H1 (cell line): ENCODE measurements around the gene ADGRB2. TPM values are rescaled to one million over a fixed set of nuclear protein-coding genes. Genes with fewer than 3 reads are reported as not detected.

Source experiments
- CTCF ChIA-PET: fragments of 300-600 bp; sonication (Branson Sonifier 250); formaldehyde crosslinking; loops from one replicate; lab custom pipeline; 2021; ENCODE audit not compliant: partially characterized antibody; lab: Charles Lee
- POLR2A ChIA-PET: fragments of 300-600 bp; sonication (Branson Sonifier 250); formaldehyde crosslinking; loops from one replicate; lab custom pipeline; 2021; ENCODE audit warnings: inconsistent platforms; ENCODE audit not compliant: partially characterized antibody; lab: Charles Lee
- DNase-seq, 2 experiments: peaks; one replicate each; pipeline versions ENCODE4 v3.0.0 to v3.0.0-alpha.2; 2010 to 2022; ENCODE audit warnings: low spot score in 2 of 2, low read depth in 1 of 2, mixed read lengths in 1 of 2
- FAIRE-seq: peaks from 2 replicates; lab custom pipeline; 2011; peaks lifted over from hg19 to GRCh38; lab: Jason Lieb, UNC
- H2AFZ ChIP-seq: 2 replicates; pipeline ENCODE4 v1.8.1; 2012; ENCODE audit warnings: low read length, inconsistent platforms
- H2AK5ac ChIP-seq: 2 replicates; pipeline ENCODE4 v1.6.1; 2013; ENCODE audit warnings: low read depth, low read length
- H2BK120ac ChIP-seq: replicated peaks from 2 replicates; pipeline ENCODE3; 2013; ENCODE audit warnings: low read depth, low read length, inconsistent platforms
- H2BK12ac ChIP-seq: 2 replicates; pipeline ENCODE4 v1.6.1; 2013; ENCODE audit warnings: low read depth, low read length
- H2BK15ac ChIP-seq: 2 replicates; pipeline ENCODE4 v1.6.1; 2013; ENCODE audit warnings: low read length
- H2BK20ac ChIP-seq: 2 replicates; pipeline ENCODE4 v1.6.1; 2013; ENCODE audit warnings: low read length
- H2BK5ac ChIP-seq: 2 replicates; pipeline ENCODE4 v1.6.1; 2013; ENCODE audit warnings: low read depth, low read length
- H3K14ac ChIP-seq: 2 replicates; pipeline ENCODE4 v1.6.1; 2013; ENCODE audit warnings: inconsistent platforms; ENCODE audit not compliant: insufficient read length
- H3K18ac ChIP-seq: 2 replicates; pipeline ENCODE4 v1.6.1; 2013; ENCODE audit warnings: low read length; ENCODE audit errors: extremely low read depth
- H3K23ac ChIP-seq: 2 replicates; pipeline ENCODE4 v1.6.1; 2013; ENCODE audit warnings: inconsistent platforms; ENCODE audit not compliant: insufficient read length
- H3K23me2 ChIP-seq: 2 replicates; pipeline ENCODE4 v1.6.1; 2013; ENCODE audit warnings: low read depth, low read length
- H3K27ac ChIP-seq: 2 replicates; pipeline ENCODE4 v1.6.1; 2011; ENCODE audit warnings: low read depth, low read length, inconsistent platforms
- H3K27me3 ChIP-seq, 4 experiments: replicated peaks in 1 of 4; 1 replicate in 1 of 4; 2 replicates in 3 of 4; pipeline versions ENCODE4 v1.6.1 to v1.8.1; 2011 to 2013; ENCODE audit warnings: low read length in 3 of 4, mild to moderate bottlenecking in 3 of 4, inconsistent platforms in 2 of 4, mixed read lengths in 2 of 4, moderate library complexity in 1 of 4; ENCODE audit not compliant: control insufficient read depth in 3 of 4, insufficient read depth in 3 of 4; ENCODE audit errors: extremely low read depth in 1 of 4
- H3K36me3 ChIP-seq, 4 experiments: 2 replicates each; pipeline versions ENCODE4 v1.6.1 to v1.8.1; 2011 to 2013; ENCODE audit warnings: mild to moderate bottlenecking in 4 of 4, low read length in 3 of 4, moderate library complexity in 2 of 4, control low read depth in 1 of 4, inconsistent platforms in 1 of 4; ENCODE audit not compliant: insufficient read depth in 4 of 4, control insufficient read depth in 2 of 4
- H3K4ac ChIP-seq: replicated peaks from 2 replicates; pipeline ENCODE3; 2013; ENCODE audit warnings: low read length, low read depth, mixed read lengths, inconsistent platforms; ENCODE audit not compliant: insufficient read length
- H3K4me1 ChIP-seq, 4 experiments: replicated peaks in 1 of 4; 1 replicate in 1 of 4; 2 replicates in 3 of 4; pipeline versions ENCODE4 v1.6.1 to v1.8.1; 2011 to 2013; ENCODE audit warnings: low read length in 3 of 4, inconsistent platforms in 2 of 4, mixed read lengths in 1 of 4; ENCODE audit not compliant: insufficient read depth in 4 of 4, control insufficient read depth in 3 of 4
- H3K4me2 ChIP-seq, 2 experiments: 2 replicates each; pipeline versions ENCODE4 v1.6.1 to v1.8.1; 2011 to 2013; ENCODE audit warnings: low read depth in 2 of 2, low read length in 2 of 2, control low read depth in 1 of 2, inconsistent platforms in 1 of 2, mild to moderate bottlenecking in 1 of 2; ENCODE audit not compliant: insufficient read depth in 1 of 2
- H3K4me3 ChIP-seq, 4 experiments: fragments of 200-600, 300-600 bp in 1 of 4; sonication (generic), shearing (Covaris generic), sonication (Bioruptor Twin) in 1 of 4; 2 replicates each; pipeline versions ENCODE4 v1.5.1 to v1.8.1; 2011 to 2016; ENCODE audit warnings: low read length in 4 of 4, low read depth in 3 of 4, control low read depth in 2 of 4, inconsistent platforms in 2 of 4, mild to moderate bottlenecking in 2 of 4, mixed read lengths in 1 of 4, moderate library complexity in 1 of 4; ENCODE audit not compliant: insufficient read depth in 2 of 4; ENCODE audit errors: extremely low read depth in 1 of 4
- H3K56ac ChIP-seq: replicated peaks from 2 replicates; pipeline ENCODE3; 2013; ENCODE audit warnings: low read depth, mild to moderate bottlenecking, mixed read lengths, low read length, inconsistent platforms; ENCODE audit not compliant: insufficient read length
- H3K79me1 ChIP-seq: 2 replicates; pipeline ENCODE4 v1.6.1; 2013; ENCODE audit warnings: low read depth, low read length, control low read depth
- H3K79me2 ChIP-seq, 2 experiments: 2 replicates each; pipeline versions ENCODE4 v1.6.1 to v1.8.1; 2012 to 2013; ENCODE audit warnings: low read length in 2 of 2, mild to moderate bottlenecking in 2 of 2, inconsistent platforms in 1 of 2; ENCODE audit not compliant: insufficient read depth in 2 of 2, control insufficient read depth in 1 of 2
- H3K9ac ChIP-seq, 4 experiments: replicated peaks in 1 of 4; 1 replicate in 1 of 4; 2 replicates in 3 of 4; pipeline versions ENCODE4 v1.6.1 to v1.8.1; 2011 to 2013; ENCODE audit warnings: low read depth in 3 of 4, low read length in 3 of 4, control low read depth in 2 of 4, mild to moderate bottlenecking in 2 of 4, moderate library complexity in 2 of 4, inconsistent platforms in 1 of 4; ENCODE audit errors: extremely low read depth in 1 of 4
- H3K9me3 ChIP-seq, 2 experiments: 2 replicates each; pipeline versions ENCODE4 v1.6.1 to v1.8.1; 2012 to 2013; ENCODE audit warnings: mild to moderate bottlenecking in 2 of 2, moderate library complexity in 2 of 2, control low read depth in 1 of 2, inconsistent platforms in 1 of 2, low read depth in 1 of 2, low read length in 1 of 2, mixed read lengths in 1 of 2; ENCODE audit not compliant: insufficient read depth in 2 of 2
- H4K20me1 ChIP-seq, 2 experiments: replicated peaks in 1 of 2; 2 replicates each; pipeline versions ENCODE3 to v1.8.1; 2011 to 2013; ENCODE audit warnings: inconsistent platforms in 2 of 2, low read length in 2 of 2, mild to moderate bottlenecking in 1 of 2; ENCODE audit not compliant: insufficient read depth in 2 of 2, control insufficient read depth in 1 of 2
- H4K5ac ChIP-seq: 2 replicates; pipeline ENCODE4 v1.6.1; 2013; ENCODE audit warnings: low read length, low read depth, mixed read lengths, inconsistent platforms; ENCODE audit not compliant: insufficient read length
- H4K8ac ChIP-seq: 2 replicates; pipeline ENCODE4 v1.8.0; 2013; ENCODE audit warnings: mild to moderate bottlenecking, moderate library complexity, low read length, inconsistent platforms; ENCODE audit not compliant: insufficient read depth; ENCODE audit errors: extremely low read depth
- H4K91ac ChIP-seq: replicated peaks from 2 replicates; pipeline ENCODE3; 2013; ENCODE audit warnings: low read length, mixed read lengths, inconsistent platforms; ENCODE audit not compliant: insufficient read length
- CBX5 ChIP-seq: fragments of 300-800, 300-1000 bp; sonication (generic); IDR thresholded peaks from 2 replicates; pipeline ENCODE4 v1.7.1; 2016; ENCODE audit warnings: antibody characterized with exemption, low read length, low read depth
- CBX8 ChIP-seq: fragments of 300-800, 300-1000 bp; sonication (generic); IDR thresholded peaks from 2 replicates; pipeline ENCODE4 v1.7.1; 2016; ENCODE audit warnings: low read depth, low read length, borderline replicate concordance
- RAD21 ChIP-seq, 2 experiments: IDR thresholded peaks in 1 of 2; conservative IDR thresholded peaks in 1 of 2; 2 replicates each; pipeline ENCODE4 v1.6.1; 2011; ENCODE audit warnings: low read depth in 2 of 2, low read length in 2 of 2, improper control_type of control experiment in 1 of 2, inconsistent platforms in 1 of 2, mild to moderate bottlenecking in 1 of 2, moderate library complexity in 1 of 2
- RFX5 ChIP-seq: IDR thresholded peaks from 2 replicates; pipeline ENCODE4 v1.6.1; 2011; ENCODE audit warnings: low read depth, low read length, improper control_type of control experiment, borderline replicate concordance
- SUZ12 ChIP-seq: fragments of 200-600 bp; sonication (generic); IDR thresholded peaks from 2 replicates; pipeline ENCODE4 v1.6.1; 2012; ENCODE audit warnings: mild to moderate bottlenecking, inconsistent platforms, low read length, moderate library complexity, mixed read lengths
- WGBS, 2 experiments: shearing (Covaris generic) in 1 of 2; methylation state at CpG; one replicate each; pipeline versions ENCODE4 v1.1.6 to v1.1.7; 2013 to 2015; ENCODE audit warnings: low lambda C conversion rate in 2 of 2, mixed read lengths in 2 of 2, inconsistent platforms in 1 of 2, low coverage in 1 of 2, missing lambda C conversion rate in 1 of 2; ENCODE audit not compliant: insufficient replicate concordance in 2 of 2, insufficient coverage in 1 of 2, insufficient read length in 1 of 2; ENCODE audit errors: extremely low coverage in 1 of 2, missing lambda C conversion rate in 1 of 2; 5-methylcytosine and 5-hydroxymethylcytosine counted together
- polyA plus RNA-seq, 7 experiments: library from polyadenylated mRNA; depleted of rRNA in 3 of 7; stranded (reverse) in 5 of 7; unstranded in 2 of 7; fragments of >200 nt in 5 of 7; fragments of 200-250 nt in 2 of 7; gene quantifications; 1 replicate in 5 of 7; 2 replicates in 1 of 7; 4 replicates in 1 of 7; pipeline versions ENCODE4 v1.2.1 to v1.2.3, GENCODE V29; 2011 to 2013; ENCODE audit warnings: missing spikeins in 2 of 7, mixed read lengths in 2 of 7
- total RNA-seq: library from RNA; stranded (reverse); fragmentation: NEBNext Ultra II Directional; extraction: Animal tissue kit (Norgen Biotek cat#: 25700); gene quantifications from 2 replicates; pipeline ENCODE4 v1.2.1, GENCODE V29; 2021

The ADGRB2 gene
- total and polyA plus RNA-seq, 2 of the 8 experiments (the other 6 are each of a cell fraction or from before 2014, with no cell fraction given), result 15.6 to 26.2 TPM

DNA sequence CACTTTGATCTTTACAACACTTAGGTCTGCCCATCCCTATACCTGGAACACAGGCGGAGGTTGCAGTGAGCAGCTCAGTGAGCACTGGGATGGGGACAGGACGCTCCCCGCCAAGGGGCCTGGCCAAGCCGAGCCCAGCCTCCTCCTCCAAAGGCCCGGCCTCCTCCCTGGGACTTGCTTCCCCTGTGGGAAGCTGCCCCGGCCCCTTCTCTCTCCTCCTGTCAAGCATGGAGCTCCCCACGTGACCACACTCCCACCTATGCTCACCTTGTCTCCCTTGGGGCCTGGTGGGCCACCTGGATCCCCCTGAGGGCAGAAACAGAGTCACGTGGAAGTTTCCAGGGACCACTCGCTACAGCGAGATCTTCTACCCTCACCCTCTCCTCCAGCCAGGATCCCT is 73.2 kb downstream of the ADGRB2 start:
- POLR2A ChIA-PET, result interaction anchor here (1.0 to 1.8 kb wide), 4 partner anchors 10 to 54 kb away, joined by 3 to 9 read pairs (median 3); partner anchors contain the start of gene COL16A1
- Histone ChIP-seq H3K9ac (no peak overlapping the region; a peak in 1 of 7 replicates), H3K27ac (no peak overlapping the region), H3K9me3 (no peaks in the 10 kb centered on the region), H3K14ac (no peak overlapping the region), H3K23me2 (no peaks in the 10 kb centered on the region), H3K4me2 (no peak overlapping the region), H3K36me3 (no peaks in the 10 kb centered on the region), H4K5ac (no peak overlapping the region), H4K8ac (no peak overlapping the region), H3K4ac (no peak overlapping the region), H3K79me2 (no peaks in the 10 kb centered on the region), H3K4me3 (no peak overlapping the region), H4K20me1 (no peaks in the 10 kb centered on the region), H3K56ac (no peak overlapping the region), H2BK20ac (no peak overlapping the region), H2BK15ac (no peak overlapping the region), H2BK12ac (no peak overlapping the region), H3K27me3 (no peaks in the 10 kb centered on the region), H3K79me1 (no peaks in the 10 kb centered on the region), H3K23ac (no peak overlapping the region), H2BK120ac (no peak overlapping the region), H2AK5ac (no peak overlapping the region), H3K4me1 (peaks cover 0 to 4% (median 0%) of the 10 kb centered on the region in 4 experiments; a peak in 3 of 7 replicates), H3K18ac (no peak overlapping the region), H2BK5ac (no peak overlapping the region), H2AFZ (no peak overlapping the region), H4K91ac (no peak overlapping the region)
- WGBS, 2 experiments, result 89% methylated on average over 9 of the region's 10 CpGs; no CpG with 5 or more reads in 1 of the 2 experiments
- CTCF ChIA-PET, result interaction anchor here (1.0 to 24.1 kb wide), 7 partner anchors 11 to 99 kb away, joined by 5 to 370 read pairs (median 8); partner anchors contain the start of gene COL16A1
- DNase-seq, result no peak
- TF ChIP-seq RFX5, result no peak
- TF ChIP-seq RAD21 (IDR thresholded peaks at IDR 0.05 in 1 of 2, conservative IDR thresholded peaks at IDR 0.05 in 1 of 2; ENCODE audit: low read depth in 2 of 2, low read length in 2 of 2), result no peak
- no peak for TF ChIP-seq CBX8
- TF ChIP-seq SUZ12, result no peak
- TF ChIP-seq CBX5, result no peak
- no peak for FAIRE-seq
